Thoracic aorta (tissue), 2 donors: ENCODE results near the gene DUSP9. TPM values are rescaled to one million over a fixed set of nuclear protein-coding genes. Genes with fewer than 3 reads are reported as not detected.

Experiments
- ATAC-seq: fragments of 150-250 bp; one replicate; pipeline ENCODE4 v1.8.0; 2017; ENCODE audit warnings: low read depth; ENCODE audit not compliant: insufficient number of reproducible peaks, low FRiP score
- DNase-seq: peaks from one replicate; pipeline ENCODE4 v3.0.0-alpha.2; 2020; ENCODE audit warnings: low spot score
- H3K27ac ChIP-seq, 2 donors: fragments of 200-600 bp; sonication (generic); 1 replicate in 1 of 2; 2 replicates in 1 of 2; pipeline ENCODE4 v1.5.1; 2016; ENCODE audit warnings: mild to moderate bottlenecking in 2 of 2, moderate library complexity in 2 of 2
- H3K27me3 ChIP-seq: fragments of 200-600 bp; sonication (generic); replicated peaks from 2 replicates; pipeline ENCODE4 v1.6.0; 2016; ENCODE audit warnings: mild to moderate bottlenecking; ENCODE audit not compliant: insufficient read depth
- H3K36me3 ChIP-seq: fragments of 200-600 bp; sonication (generic); one replicate; pipeline ENCODE4 v1.5.1; 2016
- H3K4me1 ChIP-seq, 2 donors: fragments of 200-600 bp; sonication (generic); 1 replicate in 1 of 2; 2 replicates in 1 of 2; pipeline versions ENCODE4 v1.5.1 to v1.6.0; 2016; ENCODE audit warnings: low read depth in 2 of 2, mild to moderate bottlenecking in 1 of 2; ENCODE audit not compliant: control insufficient read depth in 1 of 2
- H3K4me3 ChIP-seq: fragments of 200-600 bp; sonication (generic); 2 replicates; pipeline ENCODE4 v1.5.1; 2016; ENCODE audit warnings: mild to moderate bottlenecking
- H3K9me3 ChIP-seq: fragments of 200-600 bp; sonication (generic); 2 replicates; pipeline ENCODE4 v1.5.1; 2016
- total RNA-seq, 2 donors: library from RNA; depleted of rRNA; stranded (reverse); fragments of >200 nt; gene quantifications; one replicate each; pipeline versions ENCODE4 v1.1.0 to v1.2.3, GENCODE V29; 2016
- TF ChIP-seq, protein P1 (sequence below): fragments of 200-600 bp; sonication (generic); IDR thresholded peaks from one replicate; pipeline ENCODE4 v1.5.1; 2019; ENCODE audit warnings: antibody characterized with exemption

Gene DUSP9
- total RNA-seq, 2 donors from 2014 or later = not detected

DNA sequence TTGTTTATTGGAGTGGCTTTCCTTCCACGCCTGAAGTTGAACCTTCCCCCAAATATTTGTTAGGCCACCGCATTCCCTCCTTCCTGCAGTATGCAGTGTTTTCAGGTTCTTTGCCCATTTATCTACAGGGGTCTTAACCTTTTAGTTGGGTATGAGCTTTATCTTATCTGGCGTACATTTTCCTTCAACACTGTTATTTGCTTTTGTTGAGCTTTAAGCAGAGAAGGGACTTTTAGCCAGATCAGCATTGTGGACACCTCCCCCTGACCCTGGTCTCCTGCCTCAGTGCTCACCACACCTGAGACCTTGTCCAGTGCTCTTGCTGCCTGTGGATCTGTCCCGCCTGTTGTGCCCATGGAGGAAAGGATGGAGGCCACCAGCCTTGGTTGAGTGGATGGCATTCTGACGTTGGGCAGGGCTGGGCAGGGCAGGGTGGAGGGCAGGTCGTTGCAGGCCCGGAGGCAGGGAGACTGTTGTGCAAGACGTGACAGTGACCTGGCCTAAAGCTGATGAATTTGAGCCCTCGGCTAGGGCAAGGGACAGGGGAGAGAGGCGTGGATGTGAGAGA lies 998 bp upstream of the DUSP9 start:
- Histone ChIP-seq H3K4me1 (peaks cover 0 to 20% of the 10 kb centered on the region in 2 donors), H3K4me3 (no peak overlapping the region), H3K9me3 (no peaks in the 10 kb centered on the region), H3K27me3 (no peaks in the 10 kb centered on the region), H3K36me3 (no peaks in the 10 kb centered on the region), H3K27ac (no peak overlapping the region)
- TF ChIP-seq, protein P1, sequence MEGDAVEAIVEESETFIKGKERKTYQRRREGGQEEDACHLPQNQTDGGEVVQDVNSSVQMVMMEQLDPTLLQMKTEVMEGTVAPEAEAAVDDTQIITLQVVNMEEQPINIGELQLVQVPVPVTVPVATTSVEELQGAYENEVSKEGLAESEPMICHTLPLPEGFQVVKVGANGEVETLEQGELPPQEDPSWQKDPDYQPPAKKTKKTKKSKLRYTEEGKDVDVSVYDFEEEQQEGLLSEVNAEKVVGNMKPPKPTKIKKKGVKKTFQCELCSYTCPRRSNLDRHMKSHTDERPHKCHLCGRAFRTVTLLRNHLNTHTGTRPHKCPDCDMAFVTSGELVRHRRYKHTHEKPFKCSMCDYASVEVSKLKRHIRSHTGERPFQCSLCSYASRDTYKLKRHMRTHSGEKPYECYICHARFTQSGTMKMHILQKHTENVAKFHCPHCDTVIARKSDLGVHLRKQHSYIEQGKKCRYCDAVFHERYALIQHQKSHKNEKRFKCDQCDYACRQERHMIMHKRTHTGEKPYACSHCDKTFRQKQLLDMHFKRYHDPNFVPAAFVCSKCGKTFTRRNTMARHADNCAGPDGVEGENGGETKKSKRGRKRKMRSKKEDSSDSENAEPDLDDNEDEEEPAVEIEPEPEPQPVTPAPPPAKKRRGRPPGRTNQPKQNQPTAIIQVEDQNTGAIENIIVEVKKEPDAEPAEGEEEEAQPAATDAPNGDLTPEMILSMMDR = no peak
- ATAC-seq (no peak), DNase-seq (no peak)

DNA sequence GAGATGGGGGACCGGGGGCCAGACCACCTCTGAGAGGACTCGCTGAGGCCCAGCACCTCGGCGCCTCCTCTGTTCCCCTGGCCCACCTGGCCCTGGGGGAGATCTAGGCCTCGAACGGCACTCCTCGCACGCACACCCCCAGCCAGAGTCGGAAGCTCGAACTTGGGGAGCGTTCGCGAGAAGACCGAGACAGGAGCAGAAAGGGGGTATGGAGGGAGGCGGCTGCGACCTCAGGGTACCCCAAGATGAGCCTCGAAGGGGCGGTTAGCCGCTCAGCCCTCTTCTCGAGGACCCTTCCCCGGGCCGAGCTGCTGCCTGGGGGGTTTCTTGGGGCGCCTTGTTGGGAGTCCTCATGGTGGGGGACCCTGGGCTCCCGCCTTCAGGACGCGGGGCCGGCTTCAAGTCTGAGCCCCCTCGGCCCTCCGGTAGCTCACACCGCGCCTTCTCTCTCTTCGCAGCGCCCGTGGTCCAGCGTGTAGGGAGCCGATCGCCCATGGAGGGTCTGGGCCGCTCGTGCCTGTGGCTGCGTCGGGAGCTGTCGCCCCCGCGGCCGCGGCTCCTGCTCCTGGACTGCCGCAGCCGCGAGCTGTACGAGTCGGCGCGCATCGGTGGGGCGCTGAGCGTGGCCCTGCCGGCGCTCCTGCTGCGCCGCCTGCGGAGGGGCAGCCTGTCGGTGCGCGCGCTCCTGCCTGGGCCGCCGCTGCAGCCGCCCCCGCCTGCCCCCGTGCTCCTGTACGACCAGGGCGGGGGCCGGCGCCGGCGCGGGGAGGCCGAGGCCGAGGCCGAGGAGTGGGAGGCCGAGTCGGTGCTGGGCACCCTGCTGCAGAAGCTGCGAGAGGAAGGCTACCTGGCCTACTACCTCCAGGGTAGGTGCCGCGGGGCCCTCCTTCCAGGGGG lies 706 bp downstream of the DUSP9 start:
- Histone ChIP-seq H3K27me3 (no peaks in the 10 kb centered on the region), H3K4me3 (peak overlapping the region; percentile 49), H3K36me3 (no peaks in the 10 kb centered on the region), H3K27ac (no peak overlapping the region), H3K4me1 (peaks cover 0 to 20% of the 10 kb centered on the region in 2 donors), H3K9me3 (no peaks in the 10 kb centered on the region)
- no peak for DNase-seq
- no peak for ATAC-seq
- TF ChIP-seq, protein P1 = no peak

DNA sequence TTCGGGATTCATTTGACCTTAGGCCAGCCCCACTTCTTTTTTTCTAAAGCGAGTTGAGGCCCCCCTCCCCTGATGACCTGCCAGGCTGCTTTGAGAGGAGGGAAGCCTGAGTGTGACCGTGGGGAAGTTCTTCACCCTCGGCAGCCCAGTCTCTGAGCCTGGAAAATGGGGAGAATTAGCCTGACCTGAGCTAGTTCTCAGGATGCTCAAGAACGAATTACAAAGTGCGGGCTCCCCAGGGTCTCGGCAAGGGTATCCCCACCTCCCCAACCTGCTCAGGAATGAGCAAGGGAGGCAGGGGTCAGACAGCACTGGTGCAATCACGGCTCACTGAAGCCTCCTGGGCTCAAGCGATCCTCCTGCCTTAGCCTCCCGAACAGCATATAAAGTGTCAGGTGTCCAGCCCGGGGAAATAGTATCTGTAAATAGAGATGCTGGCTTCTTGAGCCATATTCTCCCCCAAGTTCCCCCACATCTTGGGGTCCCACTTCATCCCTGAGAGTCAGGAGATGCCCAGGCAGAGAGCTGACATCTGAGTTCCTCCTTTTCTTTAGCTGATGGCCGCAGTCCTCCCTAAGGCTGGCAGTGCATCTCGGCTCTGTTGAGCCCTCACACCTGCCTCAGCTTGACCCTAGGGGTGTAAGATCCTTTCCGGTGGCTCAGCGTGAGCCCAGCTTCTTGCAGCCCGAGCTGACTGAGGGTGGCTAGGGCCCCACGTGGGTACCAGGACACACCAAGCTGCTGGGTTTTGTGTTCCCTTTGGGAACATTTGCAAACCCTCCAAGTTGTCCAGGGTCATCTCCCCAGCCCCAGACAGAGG lies 1.6 kb downstream of the DUSP9 start:
- DNase-seq = no peak
- H3K27ac ChIP-seq = no peak overlapping the region
- peaks cover 0 to 17% of the 10 kb centered on the region in 2 donors for H3K4me1 ChIP-seq
- no peaks in the 10 kb centered on the region for H3K36me3 ChIP-seq
- no peaks in the 10 kb centered on the region for H3K9me3 ChIP-seq
- no peaks in the 10 kb centered on the region for H3K27me3 ChIP-seq
- H3K4me3 ChIP-seq = no peak overlapping the region
- TF ChIP-seq, protein P1 = no peak
- no peak for ATAC-seq

DNA sequence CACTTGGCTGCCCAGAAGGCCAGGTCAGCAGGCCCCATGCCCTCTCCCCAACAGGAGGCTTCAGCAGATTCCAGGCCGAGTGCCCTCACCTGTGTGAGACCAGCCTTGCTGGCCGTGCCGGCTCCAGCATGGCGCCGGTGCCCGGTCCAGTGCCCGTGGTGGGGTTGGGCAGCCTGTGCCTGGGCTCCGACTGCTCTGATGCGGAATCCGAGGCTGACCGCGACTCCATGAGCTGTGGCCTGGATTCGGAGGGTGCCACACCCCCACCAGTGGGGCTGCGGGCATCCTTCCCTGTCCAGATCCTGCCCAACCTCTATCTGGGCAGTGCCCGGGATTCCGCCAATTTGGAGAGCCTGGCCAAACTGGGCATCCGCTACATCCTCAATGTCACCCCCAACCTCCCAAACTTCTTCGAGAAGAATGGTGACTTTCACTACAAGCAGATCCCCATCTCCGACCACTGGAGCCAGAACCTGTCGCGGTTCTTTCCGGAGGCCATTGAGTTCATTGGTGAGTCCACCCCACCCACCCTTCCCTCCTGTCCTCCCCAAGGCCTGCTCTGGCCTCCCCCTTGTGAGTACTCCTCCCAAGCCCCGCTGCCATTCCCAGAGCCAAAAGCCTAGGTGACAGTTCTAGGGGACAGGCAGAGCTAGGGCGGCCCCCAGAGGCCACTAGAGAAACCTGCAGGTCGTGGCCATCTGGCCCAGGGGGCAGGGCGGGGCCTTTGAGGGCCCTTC lies 2.3 kb downstream of the DUSP9 start:
- ATAC-seq = no peak
- Histone ChIP-seq H3K27ac (no peak overlapping the region), H3K36me3 (no peaks in the 10 kb centered on the region), H3K4me1 (peaks cover 0 to 12% of the 10 kb centered on the region in 2 donors), H3K27me3 (no peaks in the 10 kb centered on the region), H3K9me3 (no peaks in the 10 kb centered on the region), H3K4me3 (no peak overlapping the region)
- TF ChIP-seq, protein P1 = no peak
- DNase-seq = no peak
